ENCODE measurements around the gene LUZP2.

- no peak for TF ChIP-seq EZH2 (IDR thresholded peaks at IDR 0.05; ENCODE audit: low read length)
- no peak for TF ChIP-seq CTCF (optimal IDR thresholded peaks at IDR 0.05 in 1 of 3, IDR thresholded peaks at IDR 0.05 in 1 of 3, conservative IDR thresholded peaks at IDR 0.05 in 1 of 3; ENCODE audit: extremely low read depth in 1 of 3, insufficient read depth in 2 of 3, low read length in 3 of 3)
These were observed 129.1 kb downstream of the LUZP2 start for GRCh38 chr11:24625975-24626374.
